GM18519 (cell line): ENCODE measurements around the gene MANEAL.
"Not testable (repeated sequence)": the region's sequence is repeated elsewhere in the genome, so short reads cannot be mapped to it uniquely, and the experiment has no call there.

Experiments used
- ATAC-seq: cut with Tn5 transposase; IDR thresholded peaks from one replicate; pipeline ENCODE4 v1.9.1; 2021; ENCODE audit warnings: mild to moderate bottlenecking, moderate library complexity; ENCODE audit not compliant: unreplicated experiment, low FRiP score

Gene MANEAL, protein sequence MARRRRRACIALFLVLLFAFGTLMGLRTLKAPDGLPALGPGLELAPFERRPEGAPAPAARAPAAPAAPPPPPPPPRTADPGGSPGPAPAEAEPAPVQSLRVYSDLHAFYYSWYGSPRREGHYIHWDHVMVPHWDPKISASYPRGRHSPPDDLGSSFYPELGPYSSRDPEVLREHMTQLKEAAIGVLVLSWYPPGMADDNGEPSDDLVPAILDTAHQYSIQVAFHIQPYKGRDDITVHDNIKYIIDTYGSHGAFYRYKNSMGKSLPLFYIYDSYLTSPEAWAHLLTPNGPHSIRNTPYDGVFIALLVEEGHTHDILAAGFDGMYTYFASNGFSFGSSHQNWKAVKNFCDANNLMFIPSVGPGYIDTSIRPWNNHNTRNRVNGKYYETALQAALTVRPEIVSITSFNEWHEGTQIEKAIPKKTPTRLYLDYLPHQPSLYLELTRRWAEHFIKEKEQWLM

DNA sequence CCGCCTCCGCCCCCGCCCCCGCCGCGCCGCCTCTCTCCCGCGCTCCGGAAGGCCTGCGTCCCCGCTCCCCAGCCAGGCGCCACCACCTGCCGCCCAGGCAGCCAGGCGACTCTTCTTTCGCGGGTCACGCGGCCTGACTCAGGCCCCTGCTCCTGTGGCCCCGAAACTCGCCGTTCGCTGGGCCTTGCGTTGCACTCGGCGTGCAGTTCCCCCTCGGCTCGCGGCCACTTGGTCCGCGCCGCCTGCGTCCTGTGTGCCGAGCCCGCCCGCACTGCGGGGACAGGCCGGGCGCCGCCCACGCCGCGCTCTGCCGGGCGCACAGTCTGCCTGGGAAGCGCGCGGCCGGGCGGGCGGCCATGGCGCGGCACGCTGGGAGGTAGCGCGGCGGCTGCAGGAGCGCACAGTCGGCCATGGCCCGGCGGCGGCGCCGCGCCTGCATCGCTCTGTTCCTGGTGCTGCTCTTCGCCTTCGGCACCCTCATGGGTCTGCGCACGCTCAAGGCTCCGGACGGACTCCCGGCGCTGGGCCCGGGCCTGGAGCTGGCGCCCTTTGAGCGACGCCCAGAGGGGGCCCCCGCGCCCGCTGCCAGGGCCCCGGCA is at the start of gene MANEAL:
MANEAL (plus strand) TSS at position 75 of the 599 bp plus-strand sequence; CDS start at position 411, 336 bp downstream.
- no peak for ATAC-seq

DNA sequence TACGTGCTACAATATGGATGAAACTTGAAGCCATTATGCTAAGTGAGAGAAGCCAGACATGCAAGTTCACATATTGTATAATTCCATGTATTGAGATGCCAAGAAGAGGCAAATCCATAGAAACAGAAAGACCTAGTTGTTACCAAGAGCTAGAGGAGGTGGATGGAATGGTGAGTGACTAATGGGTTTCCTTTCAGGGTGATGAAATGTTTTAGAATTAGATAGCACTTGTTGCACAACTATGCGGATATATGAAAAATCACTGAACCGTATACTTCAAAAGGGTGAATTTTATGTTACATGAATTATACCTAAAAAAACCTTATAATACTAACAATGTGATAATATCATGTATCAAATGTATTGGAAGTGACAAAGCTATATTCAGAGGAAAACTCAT is 46.8 kb upstream of the MANEAL start:
- ATAC-seq, result no peak

DNA sequence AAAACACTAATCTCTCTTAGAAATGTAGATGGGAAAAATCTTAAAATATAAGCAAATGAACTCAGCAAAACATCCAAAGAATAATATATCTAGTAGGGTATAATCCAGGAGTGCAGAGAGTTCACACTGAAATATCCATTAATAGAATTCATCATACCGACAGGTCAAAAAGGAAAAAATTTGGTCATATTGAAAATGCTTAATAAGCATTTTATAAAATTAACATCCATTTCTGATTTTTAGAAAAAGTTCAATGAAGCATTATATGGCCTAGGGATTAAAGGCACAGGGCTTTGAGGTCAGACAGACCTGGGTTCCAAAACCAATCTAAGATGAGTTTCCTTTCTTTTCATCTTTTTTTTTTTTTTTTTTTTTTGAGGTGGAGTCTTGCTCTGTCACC is 45.1 kb upstream of the MANEAL start:
- no peak for ATAC-seq

DNA sequence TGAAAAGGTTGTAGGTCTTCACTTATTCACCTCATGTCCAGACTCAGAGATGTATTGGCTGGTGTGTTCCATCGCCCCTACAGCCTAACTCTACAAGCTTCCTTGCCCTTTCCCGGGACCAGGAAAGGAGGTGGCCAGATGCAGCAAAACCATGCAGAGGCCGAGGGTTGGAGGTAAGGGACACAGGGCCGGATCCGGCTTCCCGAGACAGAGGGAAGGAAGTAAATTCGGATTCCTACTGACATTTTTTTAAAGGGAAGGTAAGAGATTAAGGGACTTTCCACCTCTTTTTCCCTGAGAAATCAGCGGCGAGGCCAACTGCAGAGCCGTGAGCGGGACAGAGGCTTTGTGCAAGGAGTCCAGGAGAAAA is 41.4 kb upstream of the MANEAL start:
- no peak for ATAC-seq

DNA sequence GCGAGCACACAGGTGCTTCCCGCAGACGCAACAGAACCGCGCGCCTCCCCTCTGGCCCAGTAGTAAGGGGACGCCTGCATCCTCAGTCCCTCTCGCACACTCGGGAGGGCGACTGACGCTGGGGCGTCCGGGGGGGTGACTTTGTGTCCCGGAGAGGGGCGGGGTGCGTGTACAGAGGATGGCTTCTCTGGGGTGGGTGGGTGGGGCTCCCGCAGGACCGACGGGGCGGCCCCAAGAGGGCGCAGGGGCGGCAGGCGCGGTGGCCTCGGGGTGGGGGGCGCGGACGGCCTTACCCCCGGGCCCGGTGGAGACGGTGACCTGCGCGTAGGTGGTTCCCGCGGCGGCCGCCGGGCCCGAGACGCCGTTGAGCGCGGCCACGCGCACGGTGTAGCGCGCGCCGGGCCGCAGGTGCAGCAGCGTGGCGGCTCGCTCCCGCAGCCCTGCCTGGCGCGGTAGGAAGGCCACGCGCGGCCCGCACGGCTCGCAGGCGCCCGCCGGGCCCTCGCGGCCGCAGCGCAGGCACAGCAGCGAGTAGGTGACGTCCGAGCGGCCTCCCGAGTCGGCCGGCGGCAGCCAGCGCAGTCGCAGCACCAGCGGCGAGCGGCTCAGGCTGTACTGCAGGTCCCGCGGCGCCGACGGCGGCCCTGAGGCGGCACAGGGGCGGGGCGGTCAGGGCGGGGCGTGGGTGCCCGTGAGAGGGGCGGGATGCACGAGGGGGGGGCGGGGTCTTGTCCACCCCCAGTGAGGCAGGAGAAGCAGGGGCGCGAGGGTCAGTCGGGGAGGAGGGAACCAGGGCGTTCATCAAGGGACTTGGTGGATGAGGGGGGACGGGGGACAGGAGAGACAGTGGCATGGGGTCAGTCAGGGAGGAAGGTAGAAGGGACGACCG is 40.8 kb upstream of the MANEAL start:
- ATAC-seq, result no peak

DNA sequence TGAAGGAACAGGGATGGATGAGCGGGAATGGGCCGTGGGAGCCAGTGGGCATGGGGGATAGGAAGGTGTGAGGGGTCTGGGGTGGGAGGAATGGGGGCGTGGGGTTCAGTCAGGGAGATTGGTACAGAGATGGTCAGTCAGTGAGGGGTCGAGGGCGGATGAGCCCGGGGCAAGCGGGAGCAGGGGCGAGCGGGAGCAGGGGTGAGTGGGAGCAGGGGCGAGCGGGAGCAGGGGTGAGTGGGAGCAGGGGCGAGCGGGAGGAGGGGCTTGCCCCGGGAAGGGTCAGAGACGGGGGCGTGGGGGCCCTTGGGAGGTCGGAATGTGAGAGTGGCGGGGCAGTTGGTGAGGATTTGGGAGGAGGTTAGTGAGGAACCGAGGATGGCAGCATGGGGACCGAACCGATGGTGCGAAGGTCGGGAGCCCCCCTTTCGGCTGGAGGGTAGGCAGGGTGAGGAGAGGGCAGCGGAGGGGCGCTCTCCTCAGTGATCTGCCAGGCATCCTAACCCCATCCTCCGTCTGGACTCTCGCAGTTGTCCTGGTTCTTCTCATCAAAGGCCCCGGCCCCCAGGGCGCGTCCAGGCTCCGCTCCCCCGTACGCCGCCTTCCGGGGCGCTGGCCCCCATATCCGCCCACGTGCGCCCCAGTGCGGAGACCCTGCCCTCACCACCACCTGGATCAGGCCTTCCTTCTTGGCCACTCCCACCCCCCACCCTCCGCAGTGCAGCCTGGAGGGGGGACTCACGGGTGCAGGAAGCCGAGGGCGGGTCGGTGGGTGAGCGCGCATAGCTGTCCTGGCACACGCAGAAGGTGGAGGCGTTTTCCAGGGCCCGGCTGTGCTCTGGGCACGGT is 40.0 kb upstream of the MANEAL start:
- no peak for ATAC-seq

DNA sequence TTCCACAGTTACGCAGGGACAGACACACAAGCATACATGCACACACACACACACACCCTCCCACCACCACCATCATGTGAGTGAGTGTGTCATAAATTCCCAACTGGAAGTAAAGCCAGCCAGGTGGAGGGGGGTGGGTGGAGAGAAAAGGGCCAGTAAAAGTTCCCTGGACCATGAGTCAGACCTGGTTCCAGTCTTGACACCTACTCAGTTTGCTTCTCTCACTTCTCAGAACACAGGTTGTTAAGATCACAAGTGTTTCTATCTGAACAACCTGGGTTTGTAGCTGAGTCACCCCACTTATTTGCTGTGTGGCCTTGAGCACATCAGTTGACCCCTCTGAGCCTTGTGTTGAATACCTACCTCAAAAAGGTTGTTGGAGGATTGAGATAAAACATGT is 38.4 kb upstream of the MANEAL start:
- no peak for ATAC-seq

DNA sequence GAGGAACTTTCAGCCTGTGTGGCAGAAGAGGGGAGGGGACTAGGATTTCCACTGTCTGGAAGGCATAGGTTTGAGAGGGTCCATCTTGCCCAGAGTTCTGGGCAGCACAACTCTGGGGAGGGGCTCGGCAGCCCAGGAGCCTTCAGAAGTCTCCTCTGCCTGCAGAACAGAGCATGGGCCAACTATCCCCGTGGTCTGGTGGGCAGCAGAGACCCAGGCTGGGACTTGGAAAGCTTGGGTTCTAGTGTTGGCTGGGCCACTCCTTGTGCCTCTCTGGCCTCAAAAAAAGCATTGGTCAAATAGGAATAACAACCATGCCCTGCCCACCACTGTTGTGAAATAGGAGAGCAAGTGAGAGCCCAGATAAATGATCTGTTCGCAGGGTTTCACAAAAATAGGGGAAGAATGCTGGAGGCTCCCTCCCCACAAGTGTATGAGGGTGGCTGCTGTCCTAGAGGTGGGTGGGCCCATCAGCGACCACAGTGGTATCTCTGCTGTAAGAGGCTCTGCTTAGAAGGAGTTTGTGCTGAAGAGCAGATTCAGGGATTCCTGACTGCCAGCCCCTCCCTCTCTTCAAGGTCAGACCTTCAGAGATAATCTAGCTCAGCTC is 37.6 kb upstream of the MANEAL start:
- no peak for ATAC-seq

DNA sequence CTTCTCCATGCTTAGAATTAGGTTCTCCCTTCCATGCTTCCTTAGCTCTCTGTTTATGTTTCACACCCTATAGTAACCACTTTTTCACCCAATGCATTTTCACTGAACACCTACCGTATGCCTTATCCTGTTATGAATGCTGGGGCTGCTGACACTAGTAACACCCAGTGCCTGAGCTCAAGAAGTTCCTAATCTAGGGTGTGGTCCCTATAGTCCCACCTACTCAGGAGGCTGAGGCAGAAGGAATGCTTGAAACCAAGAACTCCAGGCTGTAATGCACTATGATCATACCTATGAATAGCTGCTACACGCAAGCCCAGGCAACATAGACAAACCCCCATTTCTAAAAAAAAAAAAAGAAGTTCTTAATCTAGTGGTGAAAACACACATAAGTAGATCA is 34.2 kb upstream of the MANEAL start:
- ATAC-seq, result no peak

DNA sequence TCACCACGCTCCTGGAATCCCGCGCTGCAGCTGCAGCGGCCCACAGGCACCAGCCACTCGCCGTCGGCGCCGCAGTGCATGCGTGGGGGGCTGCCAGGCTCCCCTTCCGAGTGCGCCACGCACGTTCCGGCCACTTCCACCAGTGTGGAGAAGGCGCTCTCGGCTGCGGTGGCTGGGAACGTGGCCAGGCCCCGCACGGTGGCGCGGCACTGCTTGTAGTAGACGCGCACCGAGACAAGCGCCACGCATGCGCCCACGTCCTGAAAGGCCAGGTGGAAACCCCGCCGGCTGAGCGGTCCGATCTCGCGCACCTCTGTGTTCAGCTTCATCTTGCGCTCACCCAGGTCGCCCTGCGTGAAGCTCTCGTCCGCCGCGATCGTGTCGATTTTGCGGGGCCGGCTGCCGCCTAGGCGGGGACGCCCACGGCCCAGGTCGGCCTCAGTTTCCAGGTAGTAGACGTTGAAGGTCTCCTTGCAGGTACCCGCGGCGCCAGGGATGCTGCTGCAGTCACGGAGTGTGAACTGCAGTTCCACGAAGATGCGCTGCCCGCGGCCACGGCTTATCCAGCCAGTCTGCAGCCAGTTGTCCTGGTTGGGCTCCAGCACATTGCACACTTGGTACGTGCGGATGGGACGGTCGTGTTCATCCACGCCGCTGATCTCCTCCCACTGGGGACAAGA is 32.1 kb upstream of the MANEAL start:
- ATAC-seq, result no peak

DNA sequence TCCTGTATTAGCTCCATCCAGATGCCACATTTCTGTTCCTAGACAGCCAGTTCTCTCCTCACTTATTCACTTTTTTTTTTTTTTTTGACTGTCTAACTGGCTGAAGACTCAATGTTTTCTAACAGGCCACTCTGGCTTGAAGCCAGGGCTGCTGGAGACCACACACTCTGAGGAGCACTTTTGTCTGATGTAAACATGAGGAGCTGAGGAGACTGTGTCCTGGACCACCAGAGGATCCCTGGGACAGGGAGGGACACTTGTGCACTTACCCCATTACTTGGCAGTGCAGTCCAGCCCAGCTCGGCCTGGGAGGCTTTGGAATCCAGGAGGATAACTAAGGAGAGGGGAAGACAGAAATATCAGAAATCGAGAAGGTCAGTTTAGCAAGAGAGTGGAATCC is 31.1 kb upstream of the MANEAL start:
- no peak for ATAC-seq

DNA sequence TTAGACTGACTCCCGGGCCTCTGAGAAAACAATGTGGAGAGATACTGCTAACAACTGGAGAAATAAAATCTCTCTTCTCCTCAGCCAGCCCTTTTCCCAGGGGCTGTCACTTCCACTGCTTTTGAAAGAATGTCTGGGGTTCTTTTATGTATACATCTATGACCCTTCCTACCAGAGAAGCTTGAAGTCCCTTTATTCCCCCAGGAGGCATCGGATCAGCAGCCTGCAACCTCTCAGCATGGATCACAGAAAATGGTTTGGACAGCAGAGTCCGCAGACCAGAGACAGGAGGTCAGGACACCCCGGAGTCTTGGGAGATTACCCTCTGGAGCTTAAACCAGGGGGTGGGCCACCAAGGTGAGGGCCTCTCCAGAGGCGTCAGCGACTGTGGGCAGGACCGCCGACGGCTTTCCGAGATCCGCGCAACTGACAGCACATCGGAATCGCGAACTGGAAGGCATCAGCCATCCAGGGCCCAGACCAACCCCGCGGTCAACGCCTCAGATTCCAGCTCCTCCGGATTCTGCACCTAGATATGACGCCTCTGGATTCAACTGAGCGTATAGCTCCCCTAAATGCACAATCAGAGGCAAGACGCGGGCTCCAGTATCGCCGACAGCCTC is 29.7 kb upstream of the MANEAL start:
- ATAC-seq, result no peak

DNA sequence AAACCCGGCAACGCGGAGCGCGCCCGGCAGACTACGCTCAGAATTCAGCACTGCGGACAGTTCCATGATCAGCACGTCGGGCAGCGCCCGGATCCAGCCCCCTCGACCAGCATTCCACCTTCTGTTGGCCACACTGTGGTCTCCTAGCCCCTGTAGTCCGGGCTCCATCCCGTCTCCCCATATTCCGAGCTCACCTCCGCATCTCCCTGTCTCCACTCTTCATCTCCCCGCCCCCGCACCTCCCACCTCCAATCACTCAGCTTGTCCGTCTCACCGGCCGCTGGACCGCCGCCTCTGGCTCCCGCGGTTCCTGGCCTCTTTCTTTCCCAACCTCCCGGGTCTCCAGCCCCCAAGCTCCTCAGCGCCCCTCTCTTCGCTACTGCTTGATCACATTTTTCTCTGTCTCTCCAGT is 29.2 kb upstream of the MANEAL start:
- no peak for ATAC-seq

DNA sequence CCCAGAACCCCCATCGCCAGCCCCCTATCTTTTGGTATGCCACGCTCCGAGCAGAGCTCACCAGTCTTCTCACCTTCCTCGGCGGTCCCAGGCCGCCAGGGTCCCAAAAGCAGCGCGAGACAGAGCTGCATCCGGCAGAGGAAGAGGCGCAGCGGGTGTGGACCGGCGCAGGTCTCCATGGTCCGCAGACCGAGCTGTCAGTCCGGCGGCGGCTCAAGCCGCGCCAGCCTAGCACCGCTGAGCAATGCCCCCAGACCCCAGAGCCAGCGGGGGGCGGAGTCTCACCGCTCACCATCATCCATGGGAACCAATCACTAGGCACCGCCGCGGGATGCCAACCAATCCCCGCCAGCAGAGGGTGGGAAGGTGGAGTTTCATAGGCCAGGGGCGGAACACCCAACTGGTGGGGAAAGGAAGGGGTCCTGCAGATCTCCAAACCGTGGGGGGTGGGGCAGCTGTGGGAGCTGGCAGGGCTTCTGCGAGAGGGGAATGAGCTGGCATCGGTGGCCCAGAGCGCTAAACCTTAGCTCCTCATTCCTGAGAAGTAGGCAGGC is 28.7 kb upstream of the MANEAL start, which contains the start of gene EPHA10:
EPHA10 (minus strand) TSS at position 233 of the 554 bp plus-strand sequence; CDS start at position 179, 54 bp downstream.
- ATAC-seq, result no peak

DNA sequence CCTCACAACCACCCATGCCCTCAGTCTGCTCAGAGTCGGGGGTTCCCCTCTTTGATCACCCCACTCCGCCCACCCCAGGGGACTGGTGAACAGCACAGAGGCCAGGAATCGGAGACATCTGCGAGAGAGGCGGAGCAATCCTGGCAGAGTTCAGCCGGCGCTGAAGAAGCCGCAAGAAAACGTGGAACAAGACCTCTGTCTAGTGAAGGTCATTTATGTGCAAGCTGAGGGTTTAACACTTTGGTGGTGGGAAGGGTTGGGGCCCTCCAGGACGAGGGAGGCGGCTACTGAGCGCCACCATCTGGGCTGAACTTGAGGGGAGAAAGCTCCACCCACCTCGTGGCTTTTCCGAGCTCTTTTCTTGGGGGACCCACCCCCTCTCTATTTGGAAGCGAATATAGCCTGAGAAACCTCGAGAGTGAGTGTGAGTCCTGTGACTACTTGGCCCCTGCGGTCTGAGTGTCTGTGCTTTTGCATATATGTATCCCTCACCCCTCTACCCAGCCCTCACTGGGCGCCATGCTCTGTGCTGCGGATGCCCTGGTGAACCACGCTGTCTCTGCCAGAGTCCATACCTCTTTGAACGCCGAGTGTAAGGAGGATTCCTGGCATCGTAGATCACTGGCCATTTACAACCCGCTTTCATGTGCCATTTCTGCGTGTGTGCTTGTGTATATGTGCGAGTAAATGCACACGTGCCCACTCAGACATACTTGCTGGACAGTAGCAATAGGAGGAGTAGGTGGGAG is 27.6 kb upstream of the MANEAL start:
- no peak for ATAC-seq

DNA sequence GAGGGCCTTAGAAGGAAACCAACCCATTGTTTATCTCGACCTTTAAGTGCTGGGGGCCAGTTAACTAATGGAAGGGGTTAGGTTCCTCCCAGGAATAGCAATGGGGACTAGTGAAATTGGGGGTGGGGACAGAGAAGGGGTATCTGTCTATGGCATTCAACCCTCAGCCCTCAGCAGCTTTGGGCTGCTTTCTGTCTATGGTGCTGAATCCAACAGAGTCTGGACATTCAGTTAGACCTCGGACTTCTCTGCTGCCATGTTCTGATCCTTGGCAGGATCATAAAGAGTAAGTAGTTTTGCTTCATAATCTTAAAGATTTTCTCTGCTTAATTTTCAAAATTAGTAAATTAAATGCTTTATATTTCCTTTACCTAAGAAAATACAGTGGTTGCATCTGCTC is 26.2 kb upstream of the MANEAL start:
- no peak for ATAC-seq

DNA sequence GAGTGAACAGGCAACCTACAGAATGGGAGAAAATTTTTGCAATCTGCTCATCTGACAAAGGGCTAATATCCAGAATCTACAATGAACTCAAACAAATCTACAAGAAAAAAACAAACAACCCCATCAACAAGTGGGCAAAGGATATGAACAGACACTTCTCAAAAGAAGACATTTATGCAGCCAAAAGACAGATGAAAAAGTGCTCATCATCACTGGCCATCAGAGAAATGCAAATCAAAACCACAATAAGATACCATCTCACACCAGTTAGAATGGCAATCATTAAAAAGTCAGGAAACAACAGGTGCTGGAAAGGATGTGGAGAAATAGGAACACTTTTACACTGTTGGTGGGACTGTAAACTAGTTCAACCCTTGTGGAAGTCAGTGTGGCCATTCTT is 22.2 kb upstream of the MANEAL start:
- not testable (repeated sequence) for ATAC-seq
